Testis (tissue), 5 donors: ENCODE data around the gene MCM3AP. TPM values are rescaled to one million over a fixed set of nuclear protein-coding genes. Genes with fewer than 3 reads are reported as not detected.

Experiments used
- DNase-seq: peaks from one replicate; pipeline ENCODE4 v3.0.0-alpha.2; 2019
- H3K27ac ChIP-seq, 2 donors: fragments of 200-600 bp; sonication (generic); one replicate each; pipeline ENCODE4 v1.5.1; 2019
- H3K27me3 ChIP-seq: fragments of 200-600 bp; sonication (generic); one replicate; pipeline ENCODE4 v1.5.1; 2019
- H3K36me3 ChIP-seq: fragments of 200-600 bp; sonication (generic); one replicate; pipeline ENCODE4 v1.5.1; 2017; ENCODE audit warnings: low read depth; ENCODE audit errors: missing control alignments
- H3K4me1 ChIP-seq: fragments of 200-600 bp; sonication (generic); one replicate; pipeline ENCODE4 v1.5.1; 2019
- H3K4me3 ChIP-seq, 2 donors: fragments of 200-600 bp; sonication (generic); one replicate each; pipeline ENCODE4 v1.5.1; 2017 to 2019
- H3K9me3 ChIP-seq: fragments of 200-600 bp; sonication (generic); one replicate; pipeline ENCODE4 v1.5.1; 2017
- POLR2A ChIP-seq: fragments of 450-650 bp; IDR thresholded peaks from one replicate; pipeline ENCODE4 v1.6.1; 2017; ENCODE audit warnings: antibody characterized with exemption, mild to moderate bottlenecking, moderate library complexity
- WGBS, 2 donors: methylation state at CpG; one replicate each; pipeline ENCODE4 v1.1.5; 2018; 5-methylcytosine and 5-hydroxymethylcytosine counted together
- intact Hi-C: fragments of 100-400 bp; cut with DNase I; formaldehyde crosslinking; loops from one replicate; pipeline ENCODE4 v1.15.1; 2023; ENCODE audit warnings: low total_unique reads
- long read RNA-seq, 2 donors: transcript quantifications; one replicate each; lab custom pipeline, GENCODE V29; 2026
- polyA plus RNA-seq: library from polyadenylated mRNA; stranded (reverse); fragments of 350-450 nt; fragmentation: Illumina TruSeq; extraction: RNeasy Lipid Tissue Mini Kit (QIAGEN cat#74804); gene quantifications from one replicate; pipeline ENCODE4 v1.2.3, GENCODE V29; 2014; ENCODE audit warnings: low read depth, low replicate concordance; ENCODE audit not compliant: insufficient read depth
- total RNA-seq, 2 donors: library from RNA; depleted of rRNA; stranded (reverse); fragments of >200 nt; gene quantifications; one replicate each; pipeline ENCODE4 v1.2.3, GENCODE V29; 2016
- TF ChIP-seq, protein P1 (sequence below), 3 experiments: fragments of 450-650 bp in 2 of 3; fragments of 200-600 bp in 1 of 3; sonication (generic) in 1 of 3; IDR thresholded peaks; one replicate each; pipeline ENCODE4 v1.5.1; 2016 to 2019; ENCODE audit warnings: antibody characterized with exemption in 3 of 3, mild to moderate bottlenecking in 2 of 3, moderate library complexity in 1 of 3

MCM3AP gene
- total RNA-seq, result 100 to 1,000 TPM; 107 to 136 TPM
- 68.3 TPM for polyA plus RNA-seq
- long read RNA-seq, donor 1, full-length matches to known transcripts, result 10 of 72 reads
- long read RNA-seq, donor 1, partial matches to known transcripts, result 36 of 72 reads
- long read RNA-seq, donor 1, other reads (novel, unspliced or antisense), result 26 of 72 reads
- long read RNA-seq, donor 2, partial matches to known transcripts, result 11 of 23 reads
- long read RNA-seq, donor 2, other reads (novel, unspliced or antisense), result 6 of 23 reads

DNA sequence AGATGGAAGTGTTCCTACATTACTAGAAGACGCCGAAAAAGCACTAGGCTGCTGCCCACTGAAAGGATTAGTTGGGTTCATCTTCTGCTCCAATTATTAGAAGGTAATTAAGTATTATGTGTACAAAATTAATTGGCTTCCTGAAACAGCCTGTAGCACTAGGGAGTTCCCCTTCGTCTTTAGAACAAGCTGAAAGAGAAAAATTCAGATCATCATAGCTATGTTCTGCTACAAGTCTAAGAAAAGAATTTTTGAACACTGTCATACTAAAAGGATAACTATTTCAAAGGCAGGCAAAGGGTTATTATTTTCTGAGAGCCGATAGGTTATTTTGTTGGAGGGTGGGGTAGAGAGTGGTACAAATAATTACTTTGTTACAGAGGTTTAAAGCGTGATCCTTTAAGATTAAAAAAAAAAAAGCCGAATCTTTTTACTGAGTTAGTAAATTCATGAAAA is at the start of gene MCM3AP:
TSS of gene MCM3AP (minus strand) at position 406 of the 456 bp plus-strand sequence. CDS start at position 81, 325 bp downstream.
- peaks cover 19% of the 10 kb centered on the region for H3K4me1 ChIP-seq
- DNase-seq, result no peak

DNA sequence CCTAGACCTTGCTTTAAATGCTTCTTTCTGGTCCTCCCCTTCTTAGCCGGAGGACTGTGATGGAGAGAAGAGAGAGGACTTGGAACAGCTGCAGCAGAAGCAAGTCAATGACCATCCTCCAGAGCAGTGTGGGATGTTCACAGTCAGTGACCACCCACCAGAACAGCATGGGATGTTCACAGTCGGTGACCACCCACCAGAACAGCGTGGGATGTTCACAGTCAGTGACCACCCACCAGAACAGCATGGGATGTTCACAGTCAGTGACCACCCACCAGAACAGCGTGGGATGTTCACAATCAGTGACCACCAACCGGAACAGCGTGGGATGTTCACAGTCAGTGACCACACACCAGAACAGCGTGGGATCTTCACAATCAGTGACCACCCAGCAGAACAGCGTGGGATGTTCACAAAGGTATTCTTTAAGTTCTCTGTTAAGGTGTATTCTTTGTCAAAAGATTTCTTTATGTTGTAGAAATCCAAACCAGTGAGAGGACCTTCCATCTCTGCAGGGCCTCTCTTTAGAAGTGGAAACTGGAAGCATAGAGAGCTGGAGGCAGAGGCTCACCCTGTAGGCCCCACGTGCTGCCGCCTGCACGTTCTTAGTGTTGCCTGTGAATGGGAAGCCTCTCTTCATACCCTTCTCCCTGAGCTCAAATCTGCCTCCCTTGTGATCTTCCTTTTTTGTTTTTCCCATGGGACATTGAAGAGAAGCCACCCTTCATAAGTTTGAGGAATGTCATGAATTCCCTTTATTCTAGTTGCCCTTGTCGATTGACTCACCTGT is 49.1 kb upstream of the MCM3AP start:
- TF ChIP-seq, protein P1, sequence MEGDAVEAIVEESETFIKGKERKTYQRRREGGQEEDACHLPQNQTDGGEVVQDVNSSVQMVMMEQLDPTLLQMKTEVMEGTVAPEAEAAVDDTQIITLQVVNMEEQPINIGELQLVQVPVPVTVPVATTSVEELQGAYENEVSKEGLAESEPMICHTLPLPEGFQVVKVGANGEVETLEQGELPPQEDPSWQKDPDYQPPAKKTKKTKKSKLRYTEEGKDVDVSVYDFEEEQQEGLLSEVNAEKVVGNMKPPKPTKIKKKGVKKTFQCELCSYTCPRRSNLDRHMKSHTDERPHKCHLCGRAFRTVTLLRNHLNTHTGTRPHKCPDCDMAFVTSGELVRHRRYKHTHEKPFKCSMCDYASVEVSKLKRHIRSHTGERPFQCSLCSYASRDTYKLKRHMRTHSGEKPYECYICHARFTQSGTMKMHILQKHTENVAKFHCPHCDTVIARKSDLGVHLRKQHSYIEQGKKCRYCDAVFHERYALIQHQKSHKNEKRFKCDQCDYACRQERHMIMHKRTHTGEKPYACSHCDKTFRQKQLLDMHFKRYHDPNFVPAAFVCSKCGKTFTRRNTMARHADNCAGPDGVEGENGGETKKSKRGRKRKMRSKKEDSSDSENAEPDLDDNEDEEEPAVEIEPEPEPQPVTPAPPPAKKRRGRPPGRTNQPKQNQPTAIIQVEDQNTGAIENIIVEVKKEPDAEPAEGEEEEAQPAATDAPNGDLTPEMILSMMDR (IDR thresholded peaks at IDR 0.05), result no peak
- no peak for TF ChIP-seq POLR2A
- no peaks in the 10 kb centered on the region for H3K36me3 ChIP-seq
- H3K4me1 ChIP-seq, result no peaks in the 10 kb centered on the region
- no peaks in the 10 kb centered on the region for H3K9me3 ChIP-seq
- no peak for DNase-seq
- H3K27ac ChIP-seq, result no peak overlapping the region
- intact Hi-C loops, result no loop called here
- H3K27me3 ChIP-seq, result no peaks in the 10 kb centered on the region
- WGBS, 2 donors, result 91 to 92% methylated on average over 12 of the region's 12 CpGs
- H3K4me3 ChIP-seq, result no peak overlapping the region

More for the DNA sequence above, at the start of gene MCM3AP:
- Histone ChIP-seq H3K27ac (peak within 1 kb of the TSS; percentile 95), H3K4me3 (peak within 1 kb of the TSS; percentile 85 to 96), H3K36me3 (no peaks in the 10 kb centered on the region), H3K9me3 (no peaks in the 10 kb centered on the region), H3K27me3 (no peaks in the 10 kb centered on the region)
- TF ChIP-seq, protein P1 (IDR thresholded peaks at IDR 0.05), result no peak
- no peak for TF ChIP-seq POLR2A
- WGBS, 2 donors, result 25 to 33% methylated on average over 6 of the region's 6 CpGs
- intact Hi-C loops, result no loop called here

DNA sequence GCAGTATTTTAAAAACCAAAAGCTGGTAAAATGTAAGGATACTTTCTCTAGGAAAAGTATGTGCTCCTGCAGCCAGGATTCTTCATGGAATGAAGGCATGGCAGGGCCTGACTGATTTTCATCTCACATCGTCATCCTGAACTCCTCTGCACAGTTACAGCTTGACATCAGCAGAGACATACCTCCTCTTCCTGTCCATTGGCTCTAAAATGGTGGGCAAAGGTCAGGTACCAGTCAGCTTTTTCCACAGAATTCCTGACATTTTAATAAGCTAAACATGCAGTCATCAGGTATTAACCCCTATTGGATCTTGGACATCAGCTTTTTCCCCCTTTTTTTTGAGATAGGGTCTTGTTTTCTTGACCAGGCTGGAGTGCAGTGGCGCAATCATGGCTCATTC is 44.4 kb upstream of the MCM3AP start:
- no peak overlapping the region for H3K27ac ChIP-seq
- no peak for DNase-seq
- H3K4me1 ChIP-seq, result no peaks in the 10 kb centered on the region
- WGBS, 2 donors, result 90 to 97% methylated on average over 2 of the region's 2 CpGs
- intact Hi-C loops, result no loop called here
- TF ChIP-seq, protein P1 (IDR thresholded peaks at IDR 0.05), result no peak
- no peak for TF ChIP-seq POLR2A
- H3K36me3 ChIP-seq, result no peaks in the 10 kb centered on the region
- no peaks in the 10 kb centered on the region for H3K9me3 ChIP-seq
- H3K27me3 ChIP-seq, result no peaks in the 10 kb centered on the region
- H3K4me3 ChIP-seq, result no peak overlapping the region

DNA sequence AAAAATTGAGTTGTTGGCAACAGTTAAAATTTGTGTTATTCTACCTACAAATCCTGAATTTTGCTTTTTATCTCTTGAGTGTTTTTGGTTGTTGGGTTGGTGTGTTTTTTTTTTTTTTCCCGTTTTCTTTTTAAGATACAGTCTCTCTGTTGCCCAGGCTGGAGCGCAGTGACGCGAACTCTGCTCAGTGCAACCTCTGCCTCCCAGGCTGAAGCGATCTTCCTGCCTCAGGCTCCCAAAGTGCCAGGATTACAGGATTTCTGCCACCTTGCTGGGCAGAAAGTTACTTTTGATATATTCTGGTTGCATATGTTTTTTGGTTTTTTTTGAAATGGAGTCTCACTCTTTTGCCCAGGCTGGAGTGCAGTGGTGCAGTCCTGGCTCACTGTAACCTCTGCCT is 42.7 kb upstream of the MCM3AP start:
- TF ChIP-seq, protein P1 (IDR thresholded peaks at IDR 0.05), result no peak
- no peak for TF ChIP-seq POLR2A
- no peaks in the 10 kb centered on the region for H3K36me3 ChIP-seq
- intact Hi-C loops, result no loop called here

More for the DNA sequence above, 42.7 kb upstream of the MCM3AP start:
- no peaks in the 10 kb centered on the region for H3K4me1 ChIP-seq
- H3K27ac ChIP-seq, result no peak overlapping the region
- no peak overlapping the region for H3K4me3 ChIP-seq
- DNase-seq, result no peak
- 74 to 77% methylated on average over 5 of the region's 5 CpGs for WGBS, 2 donors
- no peaks in the 10 kb centered on the region for H3K9me3 ChIP-seq
- H3K27me3 ChIP-seq, result no peaks in the 10 kb centered on the region
